ENCODE measurements around the gene MRM2.

The MRM2 gene

GRCh38 chr7:2201686-2202360, 40.2 kb downstream of the MRM2 start:
- no peak for DNase-seq

- DNase-seq: no peak
Observed at GRCh38 chr7:2201128-2201527, 40.9 kb downstream of the MRM2 start.

GRCh38 chr7:2200584-2200980, 41.4 kb downstream of the MRM2 start:
- no peak for DNase-seq

GRCh38 chr7:2199956-2200583, 41.9 kb downstream of the MRM2 start:
- DNase-seq: no peak

- DNase-seq: no peak
Observed at GRCh38 chr7:2199528-2199927, 42.5 kb downstream of the MRM2 start.

GRCh38 chr7:2198760-2199159, 43.2 kb downstream of the MRM2 start:
- DNase-seq: no peak

- peak; percentile 15 for DNase-seq
Observed at GRCh38 chr7:2198206-2198605, 43.8 kb downstream of the MRM2 start.

- no peak for DNase-seq
Observed at GRCh38 chr7:2197436-2198155, 44.4 kb downstream of the MRM2 start.

GRCh38 chr7:2196381-2197378, 45.3 kb downstream of the MRM2 start:
- no peak for DNase-seq

GRCh38 chr7:2195400-2196246, 46.4 kb downstream of the MRM2 start:
- no peak for DNase-seq

- peak; percentile 45 for DNase-seq
Observed at GRCh38 chr7:2193575-2194305, 48.3 kb downstream of the MRM2 start.

GRCh38 chr7:2192831-2193534, 49.0 kb downstream of the MRM2 start:
- DNase-seq: peak; percentile 94

GRCh38 chr7:2191016-2191415, 51.0 kb downstream of the MRM2 start:
- DNase-seq: no peak

GRCh38 chr7:2190531-2190930, 51.5 kb downstream of the MRM2 start:
- DNase-seq: no peak

GRCh38 chr7:2186166-2186565, 55.8 kb downstream of the MRM2 start:
- DNase-seq: no peak

- DNase-seq: no peak
Observed at GRCh38 chr7:2185715-2186114, 56.3 kb downstream of the MRM2 start.
